ENCODE measurements around the gene SCYL2.
"Not testable (repeated sequence)": the region's sequence is repeated elsewhere in the genome, so short reads cannot be mapped to it uniquely, and the experiment has no call there.

Gene SCYL2

DNA sequence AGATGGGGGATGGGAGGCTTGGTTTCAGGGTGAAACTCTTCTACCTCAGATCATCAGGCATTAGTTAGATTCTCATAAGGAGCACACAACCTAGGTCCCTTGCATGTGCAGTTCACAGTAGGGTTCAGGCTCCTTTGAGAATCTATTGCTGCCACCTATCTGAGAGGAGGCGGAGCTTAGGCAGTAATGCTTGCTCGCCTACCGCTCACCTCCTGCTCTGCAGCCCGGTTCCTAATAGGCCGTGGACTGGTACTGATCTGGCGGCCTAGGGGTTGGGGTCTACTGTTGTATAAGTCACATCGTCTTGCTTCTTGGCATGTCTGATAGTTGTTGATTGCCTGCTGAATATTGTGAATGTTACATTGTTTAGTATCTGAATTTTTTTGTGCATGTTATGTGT lies 12.2 kb downstream of the SCYL2 start:
- Mint-ChIP-seq H3K4me3 (no peak overlapping the region), H3K4me1 (ENCODE audit: low read depth) (peaks cover 29% of the 10 kb centered on the region)

DNA sequence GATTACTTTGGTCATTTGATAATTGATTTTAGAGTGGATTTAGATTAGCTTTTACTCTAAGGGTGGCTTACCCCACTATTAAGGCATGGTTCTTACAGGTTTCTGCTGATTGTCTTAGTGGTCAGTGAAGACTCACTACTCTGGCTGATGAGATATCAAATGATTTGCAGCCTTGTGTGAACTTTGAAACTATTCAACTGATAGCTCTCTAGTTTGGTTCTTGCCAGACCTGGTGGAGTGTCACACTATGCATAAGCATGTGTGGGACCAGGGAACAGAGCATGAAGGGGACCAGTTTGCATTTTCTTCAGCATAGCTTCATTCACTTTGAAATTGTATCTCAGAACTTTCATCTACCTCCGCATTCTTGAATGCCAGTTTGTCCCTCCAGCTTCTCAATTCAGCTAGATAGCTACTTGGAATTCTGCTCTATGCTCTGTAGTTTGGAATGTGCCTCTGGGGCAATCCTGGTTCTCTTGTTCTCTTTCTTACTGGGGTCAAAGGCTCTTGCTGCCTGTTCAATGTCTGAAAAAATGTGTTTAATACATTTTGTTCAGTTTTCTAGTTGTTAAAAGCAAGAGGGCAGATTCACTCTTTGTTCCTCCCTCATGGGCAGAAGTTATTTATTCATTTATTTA lies 12.7 kb downstream of the SCYL2 start:
- no peaks in the 10 kb centered on the region for H3K9me3 Mint-ChIP-seq
- H3K27me3 Mint-ChIP-seq = no peaks in the 10 kb centered on the region
- H3K36me3 Mint-ChIP-seq (ENCODE audit: low read depth) = peaks cover 17% of the 10 kb centered on the region
- peaks cover 26% of the 10 kb centered on the region for H3K4me1 Mint-ChIP-seq (ENCODE audit: low read depth)
- no peak overlapping the region for H3K4me3 Mint-ChIP-seq
- no peak overlapping the region for H3K27ac Mint-ChIP-seq

More for the DNA sequence above, 12.2 kb downstream of the SCYL2 start:
- no peak overlapping the region for H3K27ac Mint-ChIP-seq
- H3K36me3 Mint-ChIP-seq (ENCODE audit: low read depth) = peaks cover 17% of the 10 kb centered on the region
- H3K9me3 Mint-ChIP-seq = no peaks in the 10 kb centered on the region
- no peaks in the 10 kb centered on the region for H3K27me3 Mint-ChIP-seq

DNA sequence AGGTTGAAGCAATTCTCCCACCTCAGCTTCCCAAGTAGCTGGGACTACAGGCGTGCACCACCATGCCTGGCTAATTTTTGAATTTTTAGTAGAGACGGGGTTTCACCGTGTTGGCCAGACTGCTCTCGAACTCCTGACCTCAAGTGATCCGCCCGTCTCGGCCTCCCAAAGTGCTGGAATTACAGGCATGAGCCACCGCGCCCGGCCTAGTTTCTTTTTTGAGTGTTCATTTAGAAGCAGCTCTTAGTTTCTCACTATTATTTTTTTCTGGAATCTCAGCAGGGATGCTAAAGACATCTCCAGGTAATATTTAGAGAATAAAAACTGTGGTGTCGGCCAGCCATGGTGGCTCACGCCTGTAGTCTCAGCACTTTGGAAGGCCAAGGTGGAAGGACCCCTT lies 17.6 kb downstream of the SCYL2 start:
- not testable (repeated sequence) for H3K9me3 Mint-ChIP-seq; H3K27me3 Mint-ChIP-seq; H3K4me3 Mint-ChIP-seq; H3K27ac Mint-ChIP-seq; H3K4me1 Mint-ChIP-seq (ENCODE audit: low read depth)
- H3K36me3 Mint-ChIP-seq (ENCODE audit: low read depth) = peaks cover 16% of the 10 kb centered on the region

DNA sequence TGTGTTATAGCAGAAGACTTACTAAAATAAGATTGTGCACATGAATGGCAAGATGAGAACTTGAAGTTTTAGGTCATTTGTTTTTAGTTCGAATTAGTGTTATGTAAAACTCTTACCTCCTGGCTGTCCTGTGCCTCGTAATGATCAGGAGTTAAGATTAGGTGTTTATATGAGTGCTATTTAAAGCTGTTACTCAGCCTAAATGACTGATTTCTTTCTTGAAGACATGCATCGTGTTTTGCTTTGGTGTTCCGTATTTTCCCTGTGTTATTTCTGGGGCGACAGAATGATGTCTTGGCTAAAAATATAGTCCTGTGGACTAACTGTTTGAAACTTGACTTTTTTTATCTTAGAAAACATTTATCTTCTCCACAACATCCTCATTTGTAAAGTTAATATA lies 22.1 kb downstream of the SCYL2 start:
- H3K36me3 Mint-ChIP-seq (ENCODE audit: low read depth) = peaks cover 25% of the 10 kb centered on the region
- no peaks in the 10 kb centered on the region for H3K27me3 Mint-ChIP-seq
- H3K4me1 Mint-ChIP-seq (ENCODE audit: low read depth) = no peaks in the 10 kb centered on the region
- H3K4me3 Mint-ChIP-seq = no peak overlapping the region
- no peak overlapping the region for H3K27ac Mint-ChIP-seq
- no peaks in the 10 kb centered on the region for H3K9me3 Mint-ChIP-seq

DNA sequence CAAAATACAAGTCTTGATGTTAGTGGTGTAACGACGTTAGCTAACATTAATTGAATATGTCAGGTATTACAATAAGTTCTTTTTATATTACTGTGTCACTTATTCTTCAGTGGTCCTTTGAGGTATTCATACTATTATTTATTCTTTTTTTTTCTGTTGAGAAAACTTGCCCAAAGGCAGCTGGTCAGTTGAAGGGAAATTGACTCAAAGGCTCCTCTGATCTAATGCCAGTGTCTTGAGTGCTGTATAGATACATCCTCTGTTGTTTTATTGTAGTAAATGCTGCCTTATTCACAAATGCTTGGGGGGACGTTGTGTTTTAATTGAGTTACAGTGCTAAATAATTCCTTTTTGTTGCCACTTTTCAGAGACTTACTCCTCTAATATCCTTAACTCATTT lies 23.0 kb downstream of the SCYL2 start:
- Mint-ChIP-seq H3K27ac (no peak overlapping the region), H3K4me1 (ENCODE audit: low read depth) (no peaks in the 10 kb centered on the region), H3K9me3 (no peaks in the 10 kb centered on the region)

DNA sequence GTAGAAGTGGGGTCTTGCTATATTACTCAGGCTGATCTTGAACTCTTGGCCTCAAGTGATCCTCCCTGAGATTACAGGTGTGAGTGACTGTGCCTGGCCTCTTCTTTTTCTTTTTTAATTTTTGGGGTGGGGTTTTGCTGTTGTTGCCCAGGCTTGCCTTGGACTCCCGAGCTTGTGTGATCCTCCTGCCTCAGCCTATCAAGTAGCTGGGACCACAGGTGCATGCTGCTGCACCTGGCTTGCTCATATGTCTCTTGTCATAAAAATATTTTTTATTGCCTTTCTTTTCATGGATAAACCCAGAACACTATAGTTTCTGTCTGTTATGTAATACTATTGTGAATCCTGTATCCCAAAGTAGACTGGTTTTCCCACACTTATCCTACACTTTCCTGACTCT lies 26.0 kb downstream of the SCYL2 start:
- H3K4me1 Mint-ChIP-seq (ENCODE audit: low read depth) = no peaks in the 10 kb centered on the region
- no peak overlapping the region for H3K4me3 Mint-ChIP-seq
- peaks cover 30% of the 10 kb centered on the region for H3K36me3 Mint-ChIP-seq (ENCODE audit: low read depth)
- H3K27ac Mint-ChIP-seq = no peak overlapping the region
- H3K27me3 Mint-ChIP-seq = no peaks in the 10 kb centered on the region
- H3K9me3 Mint-ChIP-seq = no peaks in the 10 kb centered on the region

More for the DNA sequence above, 23.0 kb downstream of the SCYL2 start:
- Mint-ChIP-seq H3K4me3 (no peak overlapping the region), H3K27me3 (no peaks in the 10 kb centered on the region), H3K36me3 (ENCODE audit: low read depth) (peaks cover 25% of the 10 kb centered on the region)

DNA sequence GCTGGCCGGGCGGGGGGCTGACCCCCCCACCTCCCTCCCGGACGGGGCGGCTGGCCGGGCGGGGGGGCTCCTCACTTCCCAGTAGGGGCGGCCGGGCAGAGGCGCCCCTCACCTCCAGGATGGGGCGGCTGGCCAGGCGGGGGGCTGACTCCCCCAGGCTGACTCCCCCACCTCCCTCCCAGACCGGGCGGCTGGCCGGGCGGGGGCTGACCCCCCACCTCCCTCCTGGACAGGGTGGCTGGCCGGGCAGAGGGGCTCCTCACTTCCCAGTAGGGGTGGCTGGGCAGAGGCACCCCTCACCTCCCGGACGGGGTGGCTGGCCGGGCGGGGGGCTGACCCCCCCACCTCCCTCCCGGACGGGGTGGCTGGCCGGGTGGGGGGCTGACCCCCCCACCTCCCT lies 27.4 kb downstream of the SCYL2 start:
- not testable (repeated sequence) for H3K9me3 Mint-ChIP-seq; H3K4me3 Mint-ChIP-seq; H3K27ac Mint-ChIP-seq; H3K4me1 Mint-ChIP-seq (ENCODE audit: low read depth); H3K27me3 Mint-ChIP-seq
- H3K36me3 Mint-ChIP-seq (ENCODE audit: low read depth) = peaks cover 34% of the 10 kb centered on the region

DNA sequence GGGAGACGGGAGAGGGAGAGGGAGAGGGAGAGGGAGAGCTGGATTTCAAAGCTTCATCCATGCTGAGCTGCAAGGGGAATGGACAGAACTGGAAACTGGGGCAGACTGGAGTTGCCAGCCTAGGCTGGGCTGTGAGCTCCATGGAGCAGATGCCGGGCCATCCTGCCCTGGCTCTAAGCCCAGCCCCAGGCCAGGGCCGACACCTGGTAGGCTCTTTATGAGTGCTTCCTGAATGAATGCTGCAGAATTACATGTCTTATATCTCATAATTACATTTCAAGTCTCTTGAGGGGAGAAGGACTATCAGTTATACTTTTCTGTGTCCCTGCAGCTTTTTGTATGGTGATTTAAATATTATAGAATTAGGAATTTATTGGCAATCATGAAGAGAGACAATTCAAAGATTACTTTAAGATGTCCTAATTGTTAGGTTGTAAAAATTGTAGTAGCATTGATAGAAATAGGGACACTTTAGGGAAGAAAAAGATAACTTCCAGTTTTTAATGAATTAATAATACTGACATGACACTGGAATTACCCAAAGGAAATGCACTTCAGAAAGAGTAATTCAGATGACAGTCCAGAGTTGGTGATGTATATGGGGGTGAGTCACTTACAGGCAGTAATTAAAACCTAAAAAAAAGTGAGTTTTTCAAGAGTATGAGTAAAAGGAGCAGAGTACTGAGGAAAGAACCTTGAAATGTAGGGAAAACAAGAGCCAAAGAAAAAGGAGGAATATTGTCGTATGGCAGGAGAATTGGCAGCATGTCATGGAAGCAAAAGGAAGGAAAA lies 29.0 kb downstream of the SCYL2 start:
- H3K9me3 Mint-ChIP-seq = peaks cover 8% of the 10 kb centered on the region
- no peak overlapping the region for H3K27ac Mint-ChIP-seq
- peaks cover 50% of the 10 kb centered on the region for H3K36me3 Mint-ChIP-seq (ENCODE audit: low read depth)
- H3K4me1 Mint-ChIP-seq (ENCODE audit: low read depth) = no peaks in the 10 kb centered on the region
- no peaks in the 10 kb centered on the region for H3K27me3 Mint-ChIP-seq
- H3K4me3 Mint-ChIP-seq = no peak overlapping the region

DNA sequence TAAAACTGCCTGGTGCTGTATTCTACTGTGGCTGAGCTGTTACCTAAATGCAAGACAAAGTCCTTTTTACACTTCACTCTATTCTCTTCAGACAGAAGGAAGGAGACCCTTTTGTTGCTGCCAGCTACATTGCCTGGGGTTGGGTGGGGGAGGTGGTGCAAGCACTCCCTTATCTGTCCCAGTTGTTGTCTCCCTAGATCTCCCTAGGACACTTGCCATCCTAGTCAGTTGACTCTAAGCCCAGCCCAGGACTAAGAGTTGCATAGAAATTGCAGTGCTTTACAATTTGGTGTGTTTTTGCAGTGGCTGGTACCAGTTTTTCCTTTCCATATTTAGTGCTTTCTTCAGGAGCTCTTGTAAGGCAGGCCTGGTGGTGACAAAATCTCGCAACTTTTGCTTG lies 35.1 kb downstream of the SCYL2 start:
- Mint-ChIP-seq H3K4me3 (no peak overlapping the region), H3K4me1 (ENCODE audit: low read depth) (no peaks in the 10 kb centered on the region), H3K9me3 (peaks cover 12% of the 10 kb centered on the region), H3K27ac (no peak overlapping the region), H3K27me3 (no peaks in the 10 kb centered on the region), H3K36me3 (ENCODE audit: low read depth) (peaks cover 82% of the 10 kb centered on the region)

DNA sequence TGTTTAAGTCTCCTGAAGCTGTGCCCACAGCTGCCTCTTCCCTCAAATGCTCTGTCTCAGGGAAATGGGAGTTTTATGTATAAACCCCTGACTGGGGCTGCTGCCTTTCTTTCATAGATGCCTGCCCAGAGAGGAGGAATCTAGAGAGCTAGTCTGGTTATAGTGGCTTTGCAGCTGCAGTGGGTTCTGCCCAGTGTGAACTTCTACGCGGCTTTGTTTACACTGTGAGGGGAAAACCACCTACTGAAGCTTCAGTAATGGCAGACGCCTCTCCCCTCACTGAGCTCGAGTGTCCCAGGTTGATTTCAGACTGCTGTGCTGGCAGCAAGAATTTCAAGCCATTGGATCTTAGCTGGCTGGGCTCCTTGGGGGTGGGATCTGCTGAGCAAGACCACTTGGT lies 36.9 kb downstream of the SCYL2 start:
- peaks cover 12% of the 10 kb centered on the region for H3K9me3 Mint-ChIP-seq

DNA sequence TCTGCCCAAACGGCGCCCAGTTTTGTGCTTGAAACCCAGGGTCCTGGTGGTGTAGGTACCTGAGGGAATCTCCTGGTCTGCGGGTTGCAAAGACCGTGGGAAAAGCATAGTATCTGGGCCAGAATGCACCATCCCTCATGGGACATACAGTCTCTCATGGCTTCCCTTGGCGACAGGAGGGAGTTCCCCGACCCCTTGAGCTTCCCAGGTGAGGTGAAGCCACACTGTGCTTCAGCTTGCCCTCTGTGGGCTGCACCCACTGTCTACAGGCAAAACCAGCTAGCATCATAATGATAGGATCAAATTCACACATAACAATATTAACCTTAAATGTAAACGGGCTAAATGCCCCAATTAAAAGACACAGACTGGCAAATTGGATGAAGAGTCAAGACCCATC lies 37.4 kb downstream of the SCYL2 start:
- not testable (repeated sequence) for H3K27me3 Mint-ChIP-seq; H3K4me1 Mint-ChIP-seq (ENCODE audit: low read depth); H3K27ac Mint-ChIP-seq; H3K4me3 Mint-ChIP-seq
- Mint-ChIP-seq H3K9me3 (peaks cover 12% of the 10 kb centered on the region), H3K36me3 (ENCODE audit: low read depth) (peaks cover 77% of the 10 kb centered on the region)

More for the DNA sequence above, 36.9 kb downstream of the SCYL2 start:
- no peaks in the 10 kb centered on the region for H3K27me3 Mint-ChIP-seq
- peaks cover 82% of the 10 kb centered on the region for H3K36me3 Mint-ChIP-seq (ENCODE audit: low read depth)
- H3K27ac Mint-ChIP-seq = no peak overlapping the region
- H3K4me1 Mint-ChIP-seq (ENCODE audit: low read depth) = no peaks in the 10 kb centered on the region
- H3K4me3 Mint-ChIP-seq = no peak overlapping the region

DNA sequence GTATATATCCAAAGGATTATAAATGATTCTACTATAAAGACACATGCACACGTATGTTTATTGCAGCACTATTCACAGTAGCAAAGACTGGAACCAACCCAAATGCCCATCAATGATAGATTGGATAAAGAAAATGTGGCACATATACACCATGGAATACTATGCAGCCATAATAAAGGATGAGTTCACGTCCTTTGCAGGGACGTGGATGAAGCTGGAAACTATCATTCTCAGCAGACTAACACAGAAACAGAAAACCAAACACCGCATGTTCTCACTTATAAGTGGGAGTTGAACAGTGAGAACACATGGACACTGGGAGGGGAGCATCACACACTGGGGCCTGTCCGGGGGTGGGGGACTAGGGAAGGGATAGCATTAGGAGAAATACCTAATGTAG lies 41.2 kb downstream of the SCYL2 start:
- H3K27ac Mint-ChIP-seq; H3K9me3 Mint-ChIP-seq; H3K4me1 Mint-ChIP-seq (ENCODE audit: low read depth); H3K4me3 Mint-ChIP-seq; H3K27me3 Mint-ChIP-seq: not testable (repeated sequence)
- peaks cover 58% of the 10 kb centered on the region for H3K36me3 Mint-ChIP-seq (ENCODE audit: low read depth)

DNA sequence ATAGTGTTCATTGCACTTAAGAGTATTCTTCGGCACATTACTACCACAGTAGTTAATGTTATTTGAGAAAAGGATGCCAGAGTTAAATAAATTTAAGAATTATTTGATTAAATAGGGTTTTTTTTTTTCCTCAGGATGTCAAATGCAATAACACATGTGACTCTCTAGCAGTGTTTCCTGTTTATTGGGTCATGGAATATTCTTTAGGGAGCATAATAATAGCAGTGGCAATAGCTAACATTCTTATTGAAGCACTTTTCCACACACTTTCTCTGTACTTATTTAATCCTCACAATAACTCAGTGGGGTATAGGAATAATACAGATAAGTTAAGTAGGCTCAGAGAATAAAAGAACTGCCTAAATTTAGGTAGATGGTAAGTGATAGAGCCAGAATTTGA lies 44.3 kb downstream of the SCYL2 start:
- no peak overlapping the region for H3K27ac Mint-ChIP-seq
- H3K4me3 Mint-ChIP-seq = no peak overlapping the region
- H3K4me1 Mint-ChIP-seq (ENCODE audit: low read depth) = no peaks in the 10 kb centered on the region
- no peaks in the 10 kb centered on the region for H3K27me3 Mint-ChIP-seq
- H3K9me3 Mint-ChIP-seq = no peaks in the 10 kb centered on the region
- peaks cover 51% of the 10 kb centered on the region for H3K36me3 Mint-ChIP-seq (ENCODE audit: low read depth)

DNA sequence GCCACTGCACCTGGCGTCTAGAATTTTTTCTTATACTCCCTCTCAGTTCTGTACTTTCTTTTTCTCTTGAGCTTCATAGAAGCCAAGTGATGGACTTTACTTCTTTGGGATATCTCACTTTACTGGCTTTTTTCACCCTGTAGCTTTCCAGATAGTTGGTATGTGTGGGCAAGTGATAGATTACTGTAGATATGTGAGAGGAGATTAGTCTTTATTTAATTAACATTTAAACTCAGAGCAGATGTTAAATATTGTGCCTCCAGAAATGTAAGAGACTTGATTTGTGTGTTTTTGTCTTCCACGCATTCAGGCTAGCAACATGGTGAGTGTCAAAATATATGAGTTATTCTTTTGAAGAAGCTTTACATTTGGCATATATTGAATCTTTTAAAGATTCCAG lies 50.4 kb downstream of the SCYL2 start:
- Mint-ChIP-seq H3K27ac (no peak overlapping the region), H3K36me3 (ENCODE audit: low read depth) (peaks cover 49% of the 10 kb centered on the region), H3K9me3 (no peaks in the 10 kb centered on the region), H3K4me3 (no peak overlapping the region), H3K27me3 (no peaks in the 10 kb centered on the region), H3K4me1 (ENCODE audit: low read depth) (no peaks in the 10 kb centered on the region)

DNA sequence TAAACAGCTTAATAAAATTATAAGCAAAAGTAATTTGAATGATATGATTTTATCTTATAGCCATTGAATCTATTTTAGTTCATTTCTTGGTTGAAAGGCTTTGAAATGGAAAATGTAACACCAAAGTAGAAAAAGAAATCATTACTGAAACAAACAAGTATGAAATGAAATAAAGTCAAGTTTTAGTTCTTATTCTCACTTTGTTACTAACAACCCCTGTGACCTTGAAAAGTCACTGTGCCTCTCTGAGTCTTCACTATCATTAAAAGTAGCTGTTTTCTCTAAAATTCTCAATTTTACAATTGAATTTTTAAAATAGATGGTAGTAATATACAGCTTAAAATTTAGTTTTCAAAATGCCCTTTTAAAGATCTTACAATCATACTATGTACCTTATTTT lies 57.5 kb downstream of the SCYL2 start:
- no peaks in the 10 kb centered on the region for H3K27me3 Mint-ChIP-seq
- H3K4me3 Mint-ChIP-seq = no peak overlapping the region
- H3K27ac Mint-ChIP-seq = no peak overlapping the region
- no peaks in the 10 kb centered on the region for H3K9me3 Mint-ChIP-seq
- H3K4me1 Mint-ChIP-seq (ENCODE audit: low read depth) = peaks cover 3% of the 10 kb centered on the region
- H3K36me3 Mint-ChIP-seq (ENCODE audit: low read depth) = peaks cover 48% of the 10 kb centered on the region

DNA sequence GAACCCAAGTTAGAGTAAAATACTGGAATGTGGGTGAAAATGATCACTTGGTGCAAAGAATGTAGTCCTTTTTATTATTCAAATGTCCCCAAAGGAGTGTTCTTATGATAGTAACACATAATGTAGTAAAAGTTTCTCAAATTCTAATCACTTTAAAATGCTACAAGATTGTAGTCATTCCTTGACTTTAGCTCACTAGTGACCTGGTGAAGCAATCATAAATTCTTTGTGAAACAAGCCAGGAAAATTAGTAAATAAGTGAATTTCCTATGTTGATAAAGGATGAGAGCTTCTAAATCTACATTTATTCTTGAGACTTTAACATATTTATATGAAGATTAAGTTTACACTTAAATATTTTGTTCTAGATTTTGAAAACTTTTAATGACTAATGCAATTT lies 59.2 kb downstream of the SCYL2 start:
- Mint-ChIP-seq H3K9me3 (no peaks in the 10 kb centered on the region), H3K4me3 (no peak overlapping the region), H3K4me1 (ENCODE audit: low read depth) (peaks cover 8% of the 10 kb centered on the region), H3K36me3 (ENCODE audit: low read depth) (peaks cover 52% of the 10 kb centered on the region), H3K27me3 (no peaks in the 10 kb centered on the region), H3K27ac (no peak overlapping the region)
